Hematopoietic multipotent progenitor cell treated with erythropoietin and hydrocortisone succinate and interleukin-3 and kit ligand, for 15 days (in vitro differentiated cells): ENCODE results near the gene HOXA13.

Experiments
- DNase-seq: peaks from one replicate; pipeline ENCODE4 v3.0.0-alpha.2; 2015; ENCODE audit warnings: low spot score

The HOXA13 gene

GRCh38 chr7:27199849-27200760, at the start of gene HOXA13:
Gene HOXA13, minus strand, starts transcription at chr7:27200091. Its CDS starts 14 bp downstream, at chr7:27200077.
- no peak for DNase-seq

- DNase-seq: no peak
Observed at GRCh38 chr7:27248911-27249723, 49.2 kb upstream of the HOXA13 start.

GRCh38 chr7:27248427-27248806, 48.5 kb upstream of the HOXA13 start:
- no peak for DNase-seq

- DNase-seq: no peak
Observed at GRCh38 chr7:27247452-27248426, 47.8 kb upstream of the HOXA13 start.

- no peak for DNase-seq
Observed at GRCh38 chr7:27247000-27247399, 47.1 kb upstream of the HOXA13 start.

- DNase-seq: no peak
Observed at GRCh38 chr7:27245798-27246691, 46.2 kb upstream of the HOXA13 start.

- DNase-seq: no peak
Observed at GRCh38 chr7:27245124-27245797, 45.4 kb upstream of the HOXA13 start.

- no peak for DNase-seq
Observed at GRCh38 chr7:27244488-27245123, 44.7 kb upstream of the HOXA13 start.

- no peak for DNase-seq
Observed at GRCh38 chr7:27243340-27244163, 43.7 kb upstream of the HOXA13 start.

- no peak for DNase-seq
Observed at GRCh38 chr7:27242555-27243339, 42.9 kb upstream of the HOXA13 start, which contains the start of gene EVX1. Gene EVX1, plus strand, starts transcription at chr7:27242802. Its CDS starts 229 bp downstream, at chr7:27243031.

- DNase-seq: no peak
Observed at GRCh38 chr7:27242154-27242553, 42.3 kb upstream of the HOXA13 start.

- DNase-seq: no peak
Observed at GRCh38 chr7:27241189-27242056, 41.5 kb upstream of the HOXA13 start.

GRCh38 chr7:27240015-27240731, 40.3 kb upstream of the HOXA13 start:
- no peak for DNase-seq

- no peak for DNase-seq
Observed at GRCh38 chr7:27239387-27240014, 39.6 kb upstream of the HOXA13 start.

GRCh38 chr7:27238979-27239386, 39.1 kb upstream of the HOXA13 start:
- DNase-seq: no peak
